Lower leg skin (tissue), 4 donors: ENCODE results near the gene KLHL6. TPM values are rescaled to one million over a fixed set of nuclear protein-coding genes. Genes with fewer than 3 reads are reported as not detected.

ENCODE experiments used
- DNase-seq, 2 donors: peaks; one replicate each; pipeline ENCODE4 v3.0.0-alpha.2; 2019; ENCODE audit warnings: low spot score in 2 of 2
- H3K4me3 ChIP-seq: fragments of 200-600 bp; sonication (generic); 2 replicates; pipeline ENCODE4 v1.5.1; 2017; ENCODE audit warnings: mild to moderate bottlenecking, low read depth; ENCODE audit not compliant: poor library complexity, severe bottlenecking
- POLR2A ChIP-seq, 2 donors: fragments of 450-650 bp; IDR thresholded peaks; one replicate each; pipeline ENCODE4 v1.6.1; 2016 to 2017; ENCODE audit warnings: antibody characterized with exemption in 2 of 2, mild to moderate bottlenecking in 1 of 2, moderate library complexity in 1 of 2
- WGBS, 2 donors: methylation state at CpG; one replicate each; pipeline ENCODE4 v1.1.5; 2018; 5-methylcytosine and 5-hydroxymethylcytosine counted together
- intact Hi-C: fragments of 100-400 bp; cut with DNase I; formaldehyde crosslinking; loops from one replicate; pipeline ENCODE4 v1.15.0; 2023; ENCODE audit warnings: low total_unique reads
- total RNA-seq, 4 donors: library from RNA; depleted of rRNA; stranded (reverse); fragments of >200 nt; gene quantifications; one replicate each; pipeline ENCODE4 v1.1.0, GENCODE V29; 2016
- TF ChIP-seq, protein P1 (sequence below), 3 donors: fragments of 450-650 bp; IDR thresholded peaks; one replicate each; pipeline ENCODE4 v1.5.1; 2016; ENCODE audit warnings: antibody characterized with exemption in 3 of 3, mild to moderate bottlenecking in 3 of 3, moderate library complexity in 2 of 3

KLHL6 gene
- total RNA-seq, 4 donors from 2014 or later = 0.10 to 0.58 (median 0.23) TPM

DNA sequence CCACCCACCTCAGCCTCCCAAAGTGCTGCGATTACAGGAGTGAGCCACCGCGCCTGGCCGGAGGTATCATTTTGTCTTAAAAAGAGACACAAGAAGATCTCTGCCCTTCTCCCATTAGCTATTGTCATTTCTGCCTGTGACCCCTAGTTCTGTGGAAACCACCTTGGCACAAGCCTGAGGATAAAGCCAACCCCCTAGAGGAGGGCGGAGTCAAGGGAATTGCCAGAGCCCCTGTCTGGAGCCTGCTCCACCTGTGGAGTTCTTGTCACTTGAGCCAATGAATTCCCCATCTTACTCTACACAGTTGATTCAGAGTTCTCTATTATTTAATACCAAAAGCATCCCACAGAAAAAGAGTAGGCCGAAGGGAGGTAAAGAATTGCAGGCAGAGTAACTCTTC, 34.9 kb upstream of the KLHL6 start:
- no peak for DNase-seq
- no peak overlapping the region for H3K4me3 ChIP-seq
- TF ChIP-seq POLR2A (IDR thresholded peaks at IDR 0.05) = no peak
- TF ChIP-seq, protein P1, sequence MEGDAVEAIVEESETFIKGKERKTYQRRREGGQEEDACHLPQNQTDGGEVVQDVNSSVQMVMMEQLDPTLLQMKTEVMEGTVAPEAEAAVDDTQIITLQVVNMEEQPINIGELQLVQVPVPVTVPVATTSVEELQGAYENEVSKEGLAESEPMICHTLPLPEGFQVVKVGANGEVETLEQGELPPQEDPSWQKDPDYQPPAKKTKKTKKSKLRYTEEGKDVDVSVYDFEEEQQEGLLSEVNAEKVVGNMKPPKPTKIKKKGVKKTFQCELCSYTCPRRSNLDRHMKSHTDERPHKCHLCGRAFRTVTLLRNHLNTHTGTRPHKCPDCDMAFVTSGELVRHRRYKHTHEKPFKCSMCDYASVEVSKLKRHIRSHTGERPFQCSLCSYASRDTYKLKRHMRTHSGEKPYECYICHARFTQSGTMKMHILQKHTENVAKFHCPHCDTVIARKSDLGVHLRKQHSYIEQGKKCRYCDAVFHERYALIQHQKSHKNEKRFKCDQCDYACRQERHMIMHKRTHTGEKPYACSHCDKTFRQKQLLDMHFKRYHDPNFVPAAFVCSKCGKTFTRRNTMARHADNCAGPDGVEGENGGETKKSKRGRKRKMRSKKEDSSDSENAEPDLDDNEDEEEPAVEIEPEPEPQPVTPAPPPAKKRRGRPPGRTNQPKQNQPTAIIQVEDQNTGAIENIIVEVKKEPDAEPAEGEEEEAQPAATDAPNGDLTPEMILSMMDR (IDR thresholded peaks at IDR 0.05) = no peak
- 93 to 94% methylated on average over 6 of the region's 6 CpGs for WGBS, 2 donors
- intact Hi-C loops = no loop called here

DNA sequence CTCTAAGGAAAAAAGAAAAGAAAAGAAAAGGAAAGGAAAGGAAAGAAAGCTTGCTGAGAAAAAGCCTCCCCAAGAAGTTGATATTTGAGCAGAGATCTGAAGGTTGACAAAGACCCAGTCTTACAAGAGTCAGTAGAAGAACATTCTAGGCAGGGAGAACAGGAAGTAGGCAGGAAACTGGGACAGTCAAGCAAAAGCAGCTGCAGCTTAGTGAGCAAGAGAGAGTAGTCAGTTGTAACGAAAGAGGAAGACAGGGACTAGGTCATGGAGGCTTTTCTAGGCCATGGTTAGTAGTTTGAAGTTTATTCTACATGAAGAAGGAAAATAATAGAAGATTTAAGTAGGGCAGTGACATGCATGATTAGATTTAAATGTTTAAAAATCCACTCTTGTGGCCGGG, 31.8 kb upstream of the KLHL6 start:
- TF ChIP-seq POLR2A (IDR thresholded peaks at IDR 0.05) = no peak
- TF ChIP-seq, protein P1 (IDR thresholded peaks at IDR 0.05) = no peak
- 77 to 81% methylated on average over 2 of the region's 2 CpGs for WGBS, 2 donors
- no peak for DNase-seq
- no peak overlapping the region for H3K4me3 ChIP-seq
- intact Hi-C loops = no loop called here

DNA sequence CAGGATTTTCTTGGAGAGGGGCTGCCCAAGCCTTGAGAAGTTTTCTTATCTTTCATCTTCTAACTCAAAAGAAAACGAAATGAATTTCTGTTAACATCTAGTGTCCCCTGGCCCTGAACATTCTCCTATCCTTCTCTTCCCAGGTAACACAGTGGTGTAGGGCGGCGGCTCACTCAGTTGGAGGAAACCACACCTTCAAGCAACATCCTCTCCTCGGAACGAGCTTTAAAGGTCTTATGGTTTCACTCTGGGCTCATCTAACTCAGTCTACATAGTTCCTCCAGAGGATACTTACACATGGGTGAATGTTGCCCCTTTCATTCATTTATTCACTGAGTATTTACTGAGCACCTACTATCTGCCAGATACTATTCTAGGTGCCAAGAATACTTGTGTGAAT, 31.0 kb upstream of the KLHL6 start:
- WGBS, 2 donors = 68 to 76% methylated on average over 5 of the region's 5 CpGs
- no peak overlapping the region for H3K4me3 ChIP-seq
- DNase-seq = no peak
- TF ChIP-seq POLR2A (IDR thresholded peaks at IDR 0.05) = no peak
- TF ChIP-seq, protein P1 (IDR thresholded peaks at IDR 0.05) = no peak
- intact Hi-C loops = no loop called here

DNA sequence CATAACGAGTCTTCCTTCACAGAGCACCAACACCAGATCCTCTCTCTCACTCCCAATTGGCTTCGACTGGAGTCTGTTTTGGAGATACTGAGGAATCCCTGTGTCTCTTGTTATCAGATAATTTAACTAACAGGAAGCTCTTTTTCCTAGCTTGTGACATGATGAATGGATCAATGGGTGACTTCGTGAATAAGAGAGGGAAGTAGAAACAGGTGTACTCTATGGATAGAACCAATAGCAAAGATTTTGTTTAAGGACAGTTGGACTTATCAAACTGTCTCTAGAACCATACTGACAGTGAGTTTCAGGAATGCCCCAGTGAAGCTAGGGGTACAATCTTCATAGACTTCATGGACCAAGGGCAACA, 29.4 kb upstream of the KLHL6 start:
- WGBS, 2 donors = 61 to 65% methylated on average over 3 of the region's 3 CpGs
- intact Hi-C loops = no loop called here
- no peak for DNase-seq
- TF ChIP-seq, protein P1 (IDR thresholded peaks at IDR 0.05) = no peak
- no peak for TF ChIP-seq POLR2A (IDR thresholded peaks at IDR 0.05)
- no peak overlapping the region for H3K4me3 ChIP-seq

DNA sequence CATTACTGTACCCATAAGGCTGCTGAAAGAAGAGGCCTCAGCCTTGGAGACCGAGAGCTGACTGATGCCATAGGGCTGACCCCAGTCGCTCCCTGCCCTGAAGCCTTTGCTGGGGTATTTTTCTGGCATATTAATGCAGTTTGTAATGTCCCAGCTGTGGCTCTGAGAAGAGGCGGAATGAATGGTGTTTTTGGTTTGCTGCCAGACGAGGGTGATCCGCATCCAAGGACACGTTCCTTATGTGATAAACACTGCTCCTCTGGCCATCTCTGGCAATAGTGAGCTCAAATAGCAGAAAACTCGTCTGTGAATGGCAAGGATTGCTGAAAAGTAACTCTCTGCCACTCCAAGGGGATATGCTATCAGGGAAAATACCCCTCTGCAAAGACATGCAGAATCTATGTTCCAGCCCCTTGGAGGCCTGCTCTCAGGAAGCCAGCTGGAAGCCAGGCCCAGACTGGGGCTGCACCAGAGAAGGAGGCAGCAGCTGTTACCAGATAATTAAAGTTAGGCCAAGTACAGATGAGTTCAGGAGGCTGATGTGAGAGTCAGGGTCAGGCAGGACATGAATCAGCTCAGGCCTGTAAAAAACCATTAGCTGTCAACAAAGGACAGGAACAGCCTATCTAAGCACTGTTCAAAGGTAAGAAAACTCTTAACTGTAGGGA, 28.9 kb upstream of the KLHL6 start:
- TF ChIP-seq, protein P1 (IDR thresholded peaks at IDR 0.05) = no peak
- no peak for TF ChIP-seq POLR2A (IDR thresholded peaks at IDR 0.05)
- WGBS, 2 donors = 48 to 66% methylated on average over 7 of the region's 7 CpGs
- DNase-seq = no peak
- intact Hi-C loops = no loop called here
- no peak overlapping the region for H3K4me3 ChIP-seq
